K562 (cell line): ENCODE measurements around the gene GSDME. TPM values are rescaled to one million over a fixed set of nuclear protein-coding genes. Genes with fewer than 3 reads are reported as not detected.

ENCODE experiments used
- PHF8 ChIP-seq: fragments of 200-600 bp; sonication (generic); IDR thresholded peaks from 2 replicates; pipeline ENCODE4 v1.6.1; 2012; ENCODE audit warnings: mixed run types, mild to moderate bottlenecking, inconsistent platforms, low read length, moderate library complexity, borderline replicate concordance
- SMARCA5 ChIP-seq: fragments of 450-650 bp; IDR thresholded peaks from 2 replicates; pipeline ENCODE4 v1.6.1; 2016
- TAF1 ChIP-seq: IDR thresholded peaks from 2 replicates; pipeline ENCODE4 v1.6.1; 2011; ENCODE audit warnings: mild to moderate bottlenecking, low read length, moderate library complexity; ENCODE audit not compliant: insufficient read depth, control insufficient read depth, severe bottlenecking; ENCODE audit errors: extremely low read depth
- TAL1 ChIP-seq: fragments of 450-650 bp; IDR thresholded peaks from 2 replicates; pipeline ENCODE4 v1.6.1; 2016; ENCODE audit warnings: mild to moderate bottlenecking
- TRIM28 ChIP-seq: fragments of 450-650 bp; IDR thresholded peaks from 2 replicates; pipeline ENCODE4 v1.6.1; 2017
- ZNF282 ChIP-seq: sonication (generic); formaldehyde crosslinking; IDR thresholded peaks from 2 replicates; pipeline ENCODE4 v1.8.1; 2023; ENCODE audit warnings: missing genetic modification reagents
- ZNF316 ChIP-seq: fragments of 450-650 bp; IDR thresholded peaks from 2 replicates; pipeline ENCODE4 v1.6.1; 2016
- polyA plus RNA-seq, 8 experiments: library from polyadenylated mRNA; depleted of rRNA in 4 of 8; stranded (reverse) in 5 of 8; unstranded in 3 of 8; fragments of >200 nt; fragmentation: Nextera tagmentation in 2 of 8; fragmentation: Illumina TruSeq in 1 of 8; extraction: Ambion mirVana in 2 of 8; extraction: Trizol in 1 of 8; gene quantifications; 2 replicates each; pipeline versions ENCODE4 v1.2.1 to v1.2.3, GENCODE V29; 2011 to 2014; ENCODE audit warnings: inconsistent platforms in 1 of 8, missing spikeins in 1 of 8
- total RNA-seq, 7 experiments: library from RNA; depleted of rRNA in 6 of 7; stranded (reverse); fragments of >200 nt in 6 of 7; fragmentation: Illumina TruSeq in 2 of 7; extraction: Trizol in 2 of 7; gene quantifications; 2 replicates each; pipeline versions ENCODE4 v1.2.1 to v1.2.3, GENCODE V29; 2011 to 2021; ENCODE audit warnings: low replicate concordance in 1 of 7
- TF ChIP-seq, protein P1 (sequence below): fragments of 450-650 bp; formaldehyde crosslinking; IDR thresholded peaks from 2 replicates; pipeline ENCODE4 v1.4.0; 2022; ENCODE audit warnings: missing genetic modification characterization
- TF ChIP-seq, protein P2 (sequence below): fragments of 150-350 bp; IDR thresholded peaks from 2 replicates; pipeline ENCODE4 v1.6.1; 2014; ENCODE audit warnings: low read depth, mild to moderate bottlenecking, low read length, borderline replicate concordance
- TF ChIP-seq, protein P3 (sequence below): fragments of 200-600 bp; sonication (generic); IDR thresholded peaks from one replicate; pipeline ENCODE4 v1.6.1; 2012; ENCODE audit warnings: mild to moderate bottlenecking, low read depth, low read length, inconsistent platforms

The GSDME gene
- total and polyA plus RNA-seq, 9 of the 15 experiments (the other 6 are each of a cell fraction or from before 2014, with no cell fraction given) = 0.37 to 1.9 (median 0.62) TPM

GRCh38 chr7:24793982-24794648 is 36.9 kb upstream of the GSDME start (continued):
- TF ChIP-seq, protein P1, sequence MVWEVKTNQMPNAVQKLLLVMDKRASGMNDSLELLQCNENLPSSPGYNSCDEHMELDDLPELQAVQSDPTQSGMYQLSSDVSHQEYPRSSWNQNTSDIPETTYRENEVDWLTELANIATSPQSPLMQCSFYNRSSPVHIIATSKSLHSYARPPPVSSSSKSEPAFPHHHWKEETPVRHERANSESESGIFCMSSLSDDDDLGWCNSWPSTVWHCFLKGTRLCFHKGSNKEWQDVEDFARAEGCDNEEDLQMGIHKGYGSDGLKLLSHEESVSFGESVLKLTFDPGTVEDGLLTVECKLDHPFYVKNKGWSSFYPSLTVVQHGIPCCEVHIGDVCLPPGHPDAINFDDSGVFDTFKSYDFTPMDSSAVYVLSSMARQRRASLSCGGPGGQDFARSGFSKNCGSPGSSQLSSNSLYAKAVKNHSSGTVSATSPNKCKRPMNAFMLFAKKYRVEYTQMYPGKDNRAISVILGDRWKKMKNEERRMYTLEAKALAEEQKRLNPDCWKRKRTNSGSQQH = peak; percentile 96
- TF ChIP-seq, protein P2, sequence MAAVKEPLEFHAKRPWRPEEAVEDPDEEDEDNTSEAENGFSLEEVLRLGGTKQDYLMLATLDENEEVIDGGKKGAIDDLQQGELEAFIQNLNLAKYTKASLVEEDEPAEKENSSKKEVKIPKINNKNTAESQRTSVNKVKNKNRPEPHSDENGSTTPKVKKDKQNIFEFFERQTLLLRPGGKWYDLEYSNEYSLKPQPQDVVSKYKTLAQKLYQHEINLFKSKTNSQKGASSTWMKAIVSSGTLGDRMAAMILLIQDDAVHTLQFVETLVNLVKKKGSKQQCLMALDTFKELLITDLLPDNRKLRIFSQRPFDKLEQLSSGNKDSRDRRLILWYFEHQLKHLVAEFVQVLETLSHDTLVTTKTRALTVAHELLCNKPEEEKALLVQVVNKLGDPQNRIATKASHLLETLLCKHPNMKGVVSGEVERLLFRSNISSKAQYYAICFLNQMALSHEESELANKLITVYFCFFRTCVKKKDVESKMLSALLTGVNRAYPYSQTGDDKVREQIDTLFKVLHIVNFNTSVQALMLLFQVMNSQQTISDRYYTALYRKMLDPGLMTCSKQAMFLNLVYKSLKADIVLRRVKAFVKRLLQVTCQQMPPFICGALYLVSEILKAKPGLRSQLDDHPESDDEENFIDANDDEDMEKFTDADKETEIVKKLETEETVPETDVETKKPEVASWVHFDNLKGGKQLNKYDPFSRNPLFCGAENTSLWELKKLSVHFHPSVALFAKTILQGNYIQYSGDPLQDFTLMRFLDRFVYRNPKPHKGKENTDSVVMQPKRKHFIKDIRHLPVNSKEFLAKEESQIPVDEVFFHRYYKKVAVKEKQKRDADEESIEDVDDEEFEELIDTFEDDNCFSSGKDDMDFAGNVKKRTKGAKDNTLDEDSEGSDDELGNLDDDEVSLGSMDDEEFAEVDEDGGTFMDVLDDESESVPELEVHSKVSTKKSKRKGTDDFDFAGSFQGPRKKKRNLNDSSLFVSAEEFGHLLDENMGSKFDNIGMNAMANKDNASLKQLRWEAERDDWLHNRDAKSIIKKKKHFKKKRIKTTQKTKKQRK = no peak
- TF ChIP-seq SMARCA5 = peak; percentile 75; the same call in 1 of the 2 replicates
- no peak; the same call in 1 of the 2 replicates for TF ChIP-seq TRIM28
- TF ChIP-seq TAL1 = peak; percentile 14
- TF ChIP-seq, protein P3, sequence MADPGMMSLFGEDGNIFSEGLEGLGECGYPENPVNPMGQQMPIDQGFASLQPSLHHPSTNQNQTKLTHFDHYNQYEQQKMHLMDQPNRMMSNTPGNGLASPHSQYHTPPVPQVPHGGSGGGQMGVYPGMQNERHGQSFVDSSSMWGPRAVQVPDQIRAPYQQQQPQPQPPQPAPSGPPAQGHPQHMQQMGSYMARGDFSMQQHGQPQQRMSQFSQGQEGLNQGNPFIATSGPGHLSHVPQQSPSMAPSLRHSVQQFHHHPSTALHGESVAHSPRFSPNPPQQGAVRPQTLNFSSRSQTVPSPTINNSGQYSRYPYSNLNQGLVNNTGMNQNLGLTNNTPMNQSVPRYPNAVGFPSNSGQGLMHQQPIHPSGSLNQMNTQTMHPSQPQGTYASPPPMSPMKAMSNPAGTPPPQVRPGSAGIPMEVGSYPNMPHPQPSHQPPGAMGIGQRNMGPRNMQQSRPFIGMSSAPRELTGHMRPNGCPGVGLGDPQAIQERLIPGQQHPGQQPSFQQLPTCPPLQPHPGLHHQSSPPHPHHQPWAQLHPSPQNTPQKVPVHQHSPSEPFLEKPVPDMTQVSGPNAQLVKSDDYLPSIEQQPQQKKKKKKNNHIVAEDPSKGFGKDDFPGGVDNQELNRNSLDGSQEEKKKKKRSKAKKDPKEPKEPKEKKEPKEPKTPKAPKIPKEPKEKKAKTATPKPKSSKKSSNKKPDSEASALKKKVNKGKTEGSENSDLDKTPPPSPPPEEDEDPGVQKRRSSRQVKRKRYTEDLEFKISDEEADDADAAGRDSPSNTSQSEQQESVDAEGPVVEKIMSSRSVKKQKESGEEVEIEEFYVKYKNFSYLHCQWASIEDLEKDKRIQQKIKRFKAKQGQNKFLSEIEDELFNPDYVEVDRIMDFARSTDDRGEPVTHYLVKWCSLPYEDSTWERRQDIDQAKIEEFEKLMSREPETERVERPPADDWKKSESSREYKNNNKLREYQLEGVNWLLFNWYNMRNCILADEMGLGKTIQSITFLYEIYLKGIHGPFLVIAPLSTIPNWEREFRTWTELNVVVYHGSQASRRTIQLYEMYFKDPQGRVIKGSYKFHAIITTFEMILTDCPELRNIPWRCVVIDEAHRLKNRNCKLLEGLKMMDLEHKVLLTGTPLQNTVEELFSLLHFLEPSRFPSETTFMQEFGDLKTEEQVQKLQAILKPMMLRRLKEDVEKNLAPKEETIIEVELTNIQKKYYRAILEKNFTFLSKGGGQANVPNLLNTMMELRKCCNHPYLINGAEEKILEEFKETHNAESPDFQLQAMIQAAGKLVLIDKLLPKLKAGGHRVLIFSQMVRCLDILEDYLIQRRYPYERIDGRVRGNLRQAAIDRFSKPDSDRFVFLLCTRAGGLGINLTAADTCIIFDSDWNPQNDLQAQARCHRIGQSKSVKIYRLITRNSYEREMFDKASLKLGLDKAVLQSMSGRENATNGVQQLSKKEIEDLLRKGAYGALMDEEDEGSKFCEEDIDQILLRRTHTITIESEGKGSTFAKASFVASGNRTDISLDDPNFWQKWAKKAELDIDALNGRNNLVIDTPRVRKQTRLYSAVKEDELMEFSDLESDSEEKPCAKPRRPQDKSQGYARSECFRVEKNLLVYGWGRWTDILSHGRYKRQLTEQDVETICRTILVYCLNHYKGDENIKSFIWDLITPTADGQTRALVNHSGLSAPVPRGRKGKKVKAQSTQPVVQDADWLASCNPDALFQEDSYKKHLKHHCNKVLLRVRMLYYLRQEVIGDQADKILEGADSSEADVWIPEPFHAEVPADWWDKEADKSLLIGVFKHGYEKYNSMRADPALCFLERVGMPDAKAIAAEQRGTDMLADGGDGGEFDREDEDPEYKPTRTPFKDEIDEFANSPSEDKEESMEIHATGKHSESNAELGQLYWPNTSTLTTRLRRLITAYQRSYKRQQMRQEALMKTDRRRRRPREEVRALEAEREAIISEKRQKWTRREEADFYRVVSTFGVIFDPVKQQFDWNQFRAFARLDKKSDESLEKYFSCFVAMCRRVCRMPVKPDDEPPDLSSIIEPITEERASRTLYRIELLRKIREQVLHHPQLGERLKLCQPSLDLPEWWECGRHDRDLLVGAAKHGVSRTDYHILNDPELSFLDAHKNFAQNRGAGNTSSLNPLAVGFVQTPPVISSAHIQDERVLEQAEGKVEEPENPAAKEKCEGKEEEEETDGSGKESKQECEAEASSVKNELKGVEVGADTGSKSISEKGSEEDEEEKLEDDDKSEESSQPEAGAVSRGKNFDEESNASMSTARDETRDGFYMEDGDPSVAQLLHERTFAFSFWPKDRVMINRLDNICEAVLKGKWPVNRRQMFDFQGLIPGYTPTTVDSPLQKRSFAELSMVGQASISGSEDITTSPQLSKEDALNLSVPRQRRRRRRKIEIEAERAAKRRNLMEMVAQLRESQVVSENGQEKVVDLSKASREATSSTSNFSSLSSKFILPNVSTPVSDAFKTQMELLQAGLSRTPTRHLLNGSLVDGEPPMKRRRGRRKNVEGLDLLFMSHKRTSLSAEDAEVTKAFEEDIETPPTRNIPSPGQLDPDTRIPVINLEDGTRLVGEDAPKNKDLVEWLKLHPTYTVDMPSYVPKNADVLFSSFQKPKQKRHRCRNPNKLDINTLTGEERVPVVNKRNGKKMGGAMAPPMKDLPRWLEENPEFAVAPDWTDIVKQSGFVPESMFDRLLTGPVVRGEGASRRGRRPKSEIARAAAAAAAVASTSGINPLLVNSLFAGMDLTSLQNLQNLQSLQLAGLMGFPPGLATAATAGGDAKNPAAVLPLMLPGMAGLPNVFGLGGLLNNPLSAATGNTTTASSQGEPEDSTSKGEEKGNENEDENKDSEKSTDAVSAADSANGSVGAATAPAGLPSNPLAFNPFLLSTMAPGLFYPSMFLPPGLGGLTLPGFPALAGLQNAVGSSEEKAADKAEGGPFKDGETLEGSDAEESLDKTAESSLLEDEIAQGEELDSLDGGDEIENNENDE = no peak
- no peak for TF ChIP-seq ZNF282
- no peak for TF ChIP-seq ZNF316
- TF ChIP-seq TAF1 = no peak
- TF ChIP-seq PHF8 = 0 out of 2 replicates have a peak, but pooled peaks have one; percentile 4
